HCT116 (cell line): Measurements from ENCODE around the gene SCGB1A1. TPM values are rescaled to one million over a fixed set of nuclear protein-coding genes. Genes with fewer than 3 reads are reported as not detected.

ENCODE experiments used
- ATAC-seq: fragments of 200-7000 bp; cut with Tn5 transposase; 2 replicates; pipeline ENCODE4 v1.9.1; 2020; ENCODE audit warnings: mild to moderate bottlenecking, moderate library complexity
- BruUV-seq: library from RNA; stranded (reverse); fragments of 400-500 nt; replicated peaks from 2 replicates; lab custom pipeline; 2021; lab: Mats Ljungman, UMichigan
- CTCF ChIA-PET: fragments of 300-600 bp; sonication (Branson Sonifier 250); formaldehyde crosslinking; loops from one replicate; lab custom pipeline; 2021; ENCODE audit warnings: antibody characterized with exemption; lab: Charles Lee
- POLR2A ChIA-PET: fragments of 300-600, 350-600 bp; sonication (Branson Sonifier 250); formaldehyde crosslinking; loops from one replicate; lab custom pipeline; 2021; ENCODE audit warnings: antibody characterized with exemption; lab: Charles Lee
- RAD21 ChIA-PET, 2 experiments: fragments of 300-600 bp; sonication (Branson Sonifier 250); formaldehyde crosslinking; loops; one replicate each; lab custom pipeline; 2023; ENCODE audit warnings: low total read pairs in 2 of 2; ENCODE audit not compliant: uncharacterized antibody in 2 of 2, unreplicated experiment in 2 of 2, low non-redundant PET in 1 of 2; lab: Charles Lee
- DNase-seq: peaks from one replicate; pipeline ENCODE4 v3.0.0-alpha.2; 2010; ENCODE audit warnings: low read depth, low spot score
- H2AFZ ChIP-seq: fragments of 200-600 bp; shearing (Covaris generic), sonication (generic); 2 replicates; pipeline ENCODE4 v1.6.1; 2017; ENCODE audit warnings: low read depth, mixed run types, mixed read lengths, antibody characterized with exemption, low read length; ENCODE audit not compliant: poor library complexity, severe bottlenecking
- H3K27ac ChIP-seq: 2 replicates; pipeline ENCODE4 v1.5.1; 2012; ENCODE audit warnings: low read depth, low read length
- H3K27me3 ChIP-seq: fragments of 200-600 bp; sonication (generic); 2 replicates; pipeline ENCODE4 v1.6.1; 2016; ENCODE audit warnings: mixed run types, low read length, mixed read lengths; ENCODE audit not compliant: insufficient read depth
- H3K36me3 ChIP-seq, 2 experiments: fragments of 200-500 bp in 1 of 2; fragments of 200-600 bp in 1 of 2; sonication (Bioruptor generic) in 1 of 2; sonication (generic) in 1 of 2; 2 replicates each; pipeline versions ENCODE4 v1.5.1 to v1.6.1; 2014 to 2016; ENCODE audit warnings: low read length in 2 of 2, inconsistent platforms in 1 of 2, mixed read lengths in 1 of 2, mixed run types in 1 of 2; ENCODE audit not compliant: insufficient read depth in 2 of 2, control insufficient read depth in 1 of 2
- H3K4me1 ChIP-seq, 2 experiments: fragments of 200-600 bp in 1 of 2; sonication (generic) in 1 of 2; 2 replicates each; pipeline versions ENCODE4 v1.5.1 to v1.6.1; 2012 to 2017; ENCODE audit warnings: low read length in 2 of 2, inconsistent platforms in 1 of 2, mild to moderate bottlenecking in 1 of 2, mixed read lengths in 1 of 2, mixed run types in 1 of 2, moderate library complexity in 1 of 2; ENCODE audit not compliant: insufficient read depth in 2 of 2, control insufficient read depth in 1 of 2
- H3K4me2 ChIP-seq: fragments of 200-600 bp; sonication (generic); 2 replicates; pipeline ENCODE4 v1.6.1; 2017; ENCODE audit warnings: mixed run types, low read length, mixed read lengths
- H3K4me3 ChIP-seq, 2 experiments: fragments of 200-600 bp in 1 of 2; sonication (generic) in 1 of 2; replicated peaks in 1 of 2; 2 replicates each; pipeline ENCODE4 v1.5.1; 2011 to 2016; ENCODE audit warnings: low read length in 2 of 2, control low read depth in 1 of 2, low read depth in 1 of 2, mild to moderate bottlenecking in 1 of 2, mixed read lengths in 1 of 2, mixed run types in 1 of 2
- H3K79me2 ChIP-seq: fragments of 200-600 bp; sonication (generic); 2 replicates; pipeline ENCODE4 v1.6.1; 2017; ENCODE audit warnings: mild to moderate bottlenecking, mixed run types, low read length, moderate library complexity, mixed read lengths; ENCODE audit not compliant: insufficient read depth
- H3K9ac ChIP-seq: fragments of 200-600 bp; sonication (generic); 2 replicates; pipeline ENCODE4 v1.6.1; 2016; ENCODE audit warnings: low read length, mixed read lengths
- H3K9me2 ChIP-seq: fragments of 200-600 bp; sonication (generic), shearing (Covaris generic); 2 replicates; pipeline ENCODE4 v1.6.1; 2017; ENCODE audit warnings: mixed run types, mild to moderate bottlenecking, moderate library complexity; ENCODE audit not compliant: insufficient read depth
- H3K9me3 ChIP-seq, 2 experiments: fragments of 200-500 bp in 1 of 2; fragments of 200-600 bp in 1 of 2; sonication (Bioruptor generic) in 1 of 2; sonication (generic) in 1 of 2; 2 replicates each; pipeline ENCODE4 v1.6.1; 2014 to 2017; ENCODE audit warnings: low read length in 2 of 2, mixed read lengths in 2 of 2, inconsistent platforms in 1 of 2, low read depth in 1 of 2, mild to moderate bottlenecking in 1 of 2, mixed run types in 1 of 2, moderate library complexity in 1 of 2; ENCODE audit not compliant: control insufficient read depth in 1 of 2, insufficient read depth in 1 of 2
- H4K20me1 ChIP-seq: fragments of 200-600 bp; sonication (generic), shearing (Covaris generic); 2 replicates; pipeline ENCODE4 v1.6.1; 2017; ENCODE audit warnings: mixed run types, mild to moderate bottlenecking, moderate library complexity; ENCODE audit not compliant: insufficient read depth
- CBX3 ChIP-seq: IDR thresholded peaks from 2 replicates; pipeline ENCODE4 v1.6.1; 2012; ENCODE audit warnings: low read depth
- CEBPB ChIP-seq: IDR thresholded peaks from 2 replicates; pipeline ENCODE4 v1.6.1; 2012; ENCODE audit warnings: low read depth
- EGR1 ChIP-seq: IDR thresholded peaks from 2 replicates; pipeline ENCODE4 v1.6.1; 2012; ENCODE audit warnings: low read depth
- ELF1 ChIP-seq: IDR thresholded peaks from 2 replicates; pipeline ENCODE4 v1.6.1; 2012; ENCODE audit warnings: low read depth, borderline replicate concordance
- EZH2phosphoT487 ChIP-seq: fragments of 200-600 bp; IDR thresholded peaks from 2 replicates; pipeline ENCODE4 v1.6.1; 2018; ENCODE audit warnings: antibody characterized with exemption, borderline replicate concordance
- JUND ChIP-seq: IDR thresholded peaks from 2 replicates; pipeline ENCODE4 v1.6.1; 2012
- POLR2AphosphoS5 ChIP-seq: IDR thresholded peaks from 2 replicates; pipeline ENCODE4 v1.6.1; 2011; ENCODE audit warnings: mild to moderate bottlenecking, low read depth, low read length, moderate library complexity
- RAD21 ChIP-seq: IDR thresholded peaks from 2 replicates; pipeline ENCODE4 v1.6.1; 2012; ENCODE audit warnings: low read depth, mild to moderate bottlenecking
- SIN3A ChIP-seq: IDR thresholded peaks from 2 replicates; pipeline ENCODE4 v1.6.1; 2012; ENCODE audit warnings: low read depth
- SP1 ChIP-seq: IDR thresholded peaks from 2 replicates; pipeline ENCODE4 v1.6.1; 2012; ENCODE audit warnings: low read depth
- SRF ChIP-seq: IDR thresholded peaks from 2 replicates; pipeline ENCODE4 v1.6.1; 2012; ENCODE audit warnings: low read depth
- TCF7L2 ChIP-seq: IDR thresholded peaks from 2 replicates; pipeline ENCODE4 v1.7.0; 2011; ENCODE audit warnings: borderline replicate concordance, inconsistent platforms; ENCODE audit not compliant: insufficient read depth, insufficient read length; ENCODE audit errors: extremely low read depth
- YY1 ChIP-seq: IDR thresholded peaks from 2 replicates; pipeline ENCODE4 v1.6.1; 2011; ENCODE audit warnings: low read length, low read depth, moderate library complexity, mild to moderate bottlenecking; ENCODE audit not compliant: insufficient replicate concordance; ENCODE audit errors: extremely low read depth
- ZNF274 ChIP-seq: fragments of 200-500 bp; sonication (Bioruptor generic); IDR thresholded peaks from 2 replicates; pipeline ENCODE4 v1.6.1; 2014; ENCODE audit warnings: mild to moderate bottlenecking, low read depth, low read length, inconsistent platforms
- intact Hi-C: fragments of 100-400 bp; cut with micrococcal nuclease; formaldehyde crosslinking; loops from 2 replicates; pipeline ENCODE4 v1.10.0; 2022
- total RNA-seq: library from RNA; stranded (reverse); gene quantifications from one replicate; pipeline ENCODE4 v1.2.1, GENCODE V29; 2021; ENCODE audit not compliant: unreplicated experiment
- TF ChIP-seq, protein P1 (sequence below), 3 experiments: fragments of 200-600 bp in 1 of 3; sonication (generic) in 1 of 3; IDR thresholded peaks in 2 of 3; conservative IDR thresholded peaks in 1 of 3; 2 replicates each; pipeline ENCODE4 v1.5.1; 2012 to 2017; ENCODE audit warnings: low read depth in 2 of 3, low read length in 2 of 3, antibody characterized with exemption in 1 of 3, borderline replicate concordance in 1 of 3, control low read depth in 1 of 3, mild to moderate bottlenecking in 1 of 3, mixed read lengths in 1 of 3, mixed run types in 1 of 3, moderate library complexity in 1 of 3; ENCODE audit not compliant: insufficient read depth in 1 of 3
- TF ChIP-seq, protein P2 (sequence below): IDR thresholded peaks from 2 replicates; pipeline ENCODE4 v1.6.1; 2012
- TF ChIP-seq, protein P3 (sequence below): IDR thresholded peaks from 2 replicates; pipeline ENCODE4 v1.6.1; 2012

SCGB1A1 gene
- total RNA-seq, 1 experiment from 2014 or later, result 2.0 TPM

DNA sequence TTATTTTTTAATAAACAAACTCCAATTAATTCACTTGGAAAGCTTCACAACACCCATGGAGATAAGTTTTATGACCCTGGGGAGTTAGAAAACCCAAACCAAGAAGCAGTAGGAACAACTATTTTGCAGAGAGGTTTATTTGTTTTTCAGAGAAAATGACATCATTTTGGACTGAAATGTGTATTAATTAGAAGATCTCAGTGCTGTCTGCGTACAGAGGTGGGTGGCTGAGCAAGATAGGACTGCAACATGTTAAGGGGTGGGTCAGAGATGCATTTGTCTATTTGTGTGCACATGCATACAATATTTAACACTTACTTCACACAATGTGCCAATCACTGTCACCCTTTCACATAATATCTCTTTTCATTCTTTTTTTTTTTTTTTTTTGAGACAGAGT, 1.1 kb downstream of the SCGB1A1 start:
- Histone ChIP-seq H3K4me2 (no peak overlapping the region), H4K20me1 (no peaks in the 10 kb centered on the region), H3K27me3 (no peaks in the 10 kb centered on the region), H3K27ac (no peak overlapping the region), H3K9ac (no peak overlapping the region), H3K79me2 (no peaks in the 10 kb centered on the region)
- CTCF ChIA-PET, result no interaction called here
- BruUV-seq, result no TSS peak
- TF ChIP-seq ZNF274, result no peak
- TF ChIP-seq JUND, result no peak
- TF ChIP-seq CBX3, result no peak
- TF ChIP-seq CEBPB, result no peak
- TF ChIP-seq EZH2phosphoT487, result no peak
- no peak for TF ChIP-seq POLR2AphosphoS5
- TF ChIP-seq, protein P1, sequence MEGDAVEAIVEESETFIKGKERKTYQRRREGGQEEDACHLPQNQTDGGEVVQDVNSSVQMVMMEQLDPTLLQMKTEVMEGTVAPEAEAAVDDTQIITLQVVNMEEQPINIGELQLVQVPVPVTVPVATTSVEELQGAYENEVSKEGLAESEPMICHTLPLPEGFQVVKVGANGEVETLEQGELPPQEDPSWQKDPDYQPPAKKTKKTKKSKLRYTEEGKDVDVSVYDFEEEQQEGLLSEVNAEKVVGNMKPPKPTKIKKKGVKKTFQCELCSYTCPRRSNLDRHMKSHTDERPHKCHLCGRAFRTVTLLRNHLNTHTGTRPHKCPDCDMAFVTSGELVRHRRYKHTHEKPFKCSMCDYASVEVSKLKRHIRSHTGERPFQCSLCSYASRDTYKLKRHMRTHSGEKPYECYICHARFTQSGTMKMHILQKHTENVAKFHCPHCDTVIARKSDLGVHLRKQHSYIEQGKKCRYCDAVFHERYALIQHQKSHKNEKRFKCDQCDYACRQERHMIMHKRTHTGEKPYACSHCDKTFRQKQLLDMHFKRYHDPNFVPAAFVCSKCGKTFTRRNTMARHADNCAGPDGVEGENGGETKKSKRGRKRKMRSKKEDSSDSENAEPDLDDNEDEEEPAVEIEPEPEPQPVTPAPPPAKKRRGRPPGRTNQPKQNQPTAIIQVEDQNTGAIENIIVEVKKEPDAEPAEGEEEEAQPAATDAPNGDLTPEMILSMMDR (IDR thresholded peaks at IDR 0.05 in 2 of 3, conservative IDR thresholded peaks at IDR 0.05 in 1 of 3; ENCODE audit: borderline replicate concordance in 1 of 3, insufficient read depth in 1 of 3, low read depth in 2 of 3, low read length in 2 of 3), result no peak
- no peak for TF ChIP-seq SP1
- TF ChIP-seq, all 23 proteins: peak for 0
- intact Hi-C loops, result no loop called here
- ChIA-PET POLR2A (no interaction called here), RAD21 (no interaction called here)
- DNase-seq (no peak), ATAC-seq (no peak)
- no peak overlapping the region for H3K4me3 ChIP-seq
- H3K36me3 ChIP-seq, result no peaks in the 10 kb centered on the region
- no peaks in the 10 kb centered on the region for H3K9me3 ChIP-seq
- H3K4me1 ChIP-seq, result peaks cover 0 to 9% of the 10 kb centered on the region in 2 experiments; a peak in 2 of 4 replicates
- no peaks in the 10 kb centered on the region for H3K9me2 ChIP-seq
- no peak overlapping the region for H2AFZ ChIP-seq

DNA sequence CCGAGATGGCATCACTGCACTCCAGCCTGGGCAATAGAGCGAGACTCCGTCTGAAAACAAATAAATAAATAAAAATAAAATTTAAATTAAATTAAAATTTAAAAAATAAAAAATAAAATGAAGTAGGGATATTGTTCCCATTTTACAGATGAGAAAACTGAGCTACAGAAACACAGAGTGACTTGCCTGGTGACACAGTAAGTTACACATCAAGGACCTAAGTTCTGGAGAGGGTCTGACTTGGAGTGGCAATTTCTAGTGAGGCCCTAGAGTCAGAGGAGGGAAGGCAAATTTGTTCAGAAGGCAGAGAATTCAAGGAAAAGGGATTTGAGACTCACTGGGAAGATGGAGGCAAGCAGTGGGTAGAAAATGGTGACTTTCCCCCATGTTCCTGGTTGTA, 2.0 kb downstream of the SCGB1A1 start:
- Histone ChIP-seq H2AFZ (no peak overlapping the region), H3K27ac (no peak overlapping the region), H3K4me2 (no peak overlapping the region), H3K9ac (no peak overlapping the region), H3K4me1 (peaks cover 0 to 10% of the 10 kb centered on the region in 2 experiments; a peak in 2 of 4 replicates), H3K9me3 (no peaks in the 10 kb centered on the region), H3K36me3 (no peaks in the 10 kb centered on the region), H3K27me3 (no peaks in the 10 kb centered on the region), H3K4me3 (no peak overlapping the region), H3K79me2 (no peaks in the 10 kb centered on the region), H3K9me2 (no peaks in the 10 kb centered on the region), H4K20me1 (no peaks in the 10 kb centered on the region)
- ChIA-PET RAD21 (no interaction called here), POLR2A (no interaction called here), CTCF (interaction anchor here (2.9 kb wide), 1 partner anchor 122 kb away, joined by 12 read pairs; no protein-coding TSS in a partner anchor)
- no TSS peak for BruUV-seq
- DNase-seq (no peak), ATAC-seq (no peak)
- intact Hi-C loops, result no loop called here
- no peak for TF ChIP-seq TCF7L2
- TF ChIP-seq SRF, result no peak
- no peak for TF ChIP-seq EZH2phosphoT487
- no peak for TF ChIP-seq SP1
- no peak for TF ChIP-seq EGR1
- TF ChIP-seq, protein P1 (IDR thresholded peaks at IDR 0.05 in 2 of 3, conservative IDR thresholded peaks at IDR 0.05 in 1 of 3; ENCODE audit: borderline replicate concordance in 1 of 3, insufficient read depth in 1 of 3, low read depth in 2 of 3, low read length in 2 of 3), result no peak
- TF ChIP-seq ELF1, result no peak
- no peak for TF ChIP-seq SIN3A
- no peak for TF ChIP-seq JUND
- TF ChIP-seq, protein P2, sequence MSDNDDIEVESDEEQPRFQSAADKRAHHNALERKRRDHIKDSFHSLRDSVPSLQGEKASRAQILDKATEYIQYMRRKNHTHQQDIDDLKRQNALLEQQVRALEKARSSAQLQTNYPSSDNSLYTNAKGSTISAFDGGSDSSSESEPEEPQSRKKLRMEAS, result no peak
- TF ChIP-seq, protein P3, sequence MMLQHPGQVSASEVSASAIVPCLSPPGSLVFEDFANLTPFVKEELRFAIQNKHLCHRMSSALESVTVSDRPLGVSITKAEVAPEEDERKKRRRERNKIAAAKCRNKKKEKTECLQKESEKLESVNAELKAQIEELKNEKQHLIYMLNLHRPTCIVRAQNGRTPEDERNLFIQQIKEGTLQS, result no peak
- no peak for TF ChIP-seq RAD21
- TF ChIP-seq YY1, result no peak
